HUES48 (cell line): ENCODE data around the gene SNUPN.
"Not testable (repeated sequence)": the region's sequence is repeated elsewhere in the genome, so short reads cannot be mapped to it uniquely, and the experiment has no call there.

Source experiments
- H3K27ac ChIP-seq: one replicate; pipeline ENCODE4 v1.7.0; 2013; ENCODE audit warnings: low read depth, low read length, inconsistent platforms
- H3K27me3 ChIP-seq: 2 replicates; pipeline ENCODE4 v1.6.1; 2013; ENCODE audit warnings: mild to moderate bottlenecking, low read length; ENCODE audit not compliant: control insufficient read depth, insufficient read depth
- H3K36me3 ChIP-seq: 2 replicates; pipeline ENCODE4 v1.6.1; 2013; ENCODE audit warnings: low read length; ENCODE audit not compliant: control insufficient read depth, insufficient read depth
- H3K4me1 ChIP-seq: 2 replicates; pipeline ENCODE4 v1.6.1; 2013; ENCODE audit warnings: mild to moderate bottlenecking, low read length; ENCODE audit not compliant: control insufficient read depth, insufficient read depth
- H3K4me3 ChIP-seq: 2 replicates; pipeline ENCODE4 v1.5.1; 2013; ENCODE audit warnings: mild to moderate bottlenecking, low read depth, low read length
- H3K9ac ChIP-seq: 2 replicates; pipeline ENCODE4 v1.6.1; 2013; ENCODE audit warnings: mild to moderate bottlenecking, low read depth, low read length, moderate library complexity
- H3K9me3 ChIP-seq: 2 replicates; pipeline ENCODE4 v1.6.1; 2013; ENCODE audit warnings: low read length; ENCODE audit not compliant: control insufficient read depth, insufficient read depth

SNUPN gene

GRCh38 chr15:75641603-75642002, 16.1 kb upstream of the SNUPN start:
- Histone ChIP-seq H3K9me3 (no peaks in the 10 kb centered on the region), H3K27ac (no peak overlapping the region), H3K36me3 (no peaks in the 10 kb centered on the region; the same call in 1 of the 2 replicates), H3K4me3 (no peak overlapping the region), H3K4me1 (peaks cover 13% of the 10 kb centered on the region), H3K9ac (no peak overlapping the region), H3K27me3 (peaks cover 9% of the 10 kb centered on the region)

GRCh38 chr15:75641179-75641503, 15.6 kb upstream of the SNUPN start:
- peaks cover 13% of the 10 kb centered on the region for H3K4me1 ChIP-seq
- no peaks in the 10 kb centered on the region for H3K9me3 ChIP-seq
- no peak overlapping the region for H3K9ac ChIP-seq
- H3K27me3 ChIP-seq: peaks cover 4% of the 10 kb centered on the region
- no peaks in the 10 kb centered on the region; the same call in 1 of the 2 replicates for H3K36me3 ChIP-seq
- no peak overlapping the region for H3K27ac ChIP-seq
- H3K4me3 ChIP-seq: peak overlapping the region; percentile 88

- no peaks in the 10 kb centered on the region; the same call in 1 of the 2 replicates for H3K36me3 ChIP-seq
- H3K9me3 ChIP-seq: no peaks in the 10 kb centered on the region
- H3K27ac ChIP-seq: peak overlapping the region; percentile 98
- H3K4me3 ChIP-seq: peak overlapping the region; percentile 88
- H3K27me3 ChIP-seq: no peaks in the 10 kb centered on the region
- peak overlapping the region; percentile 74 for H3K9ac ChIP-seq
- peaks cover 13% of the 10 kb centered on the region for H3K4me1 ChIP-seq
Measured at GRCh38 chr15:75640483-75641178, 15.1 kb upstream of the SNUPN start.

- Histone ChIP-seq H3K9ac (peak within 1 kb of the TSS; percentile 96), H3K36me3 (no peaks in the 10 kb centered on the region; the same call in 1 of the 2 replicates), H3K27ac (peak within 1 kb of the TSS; percentile 98), H3K27me3 (no peaks in the 10 kb centered on the region), H3K9me3 (no peaks in the 10 kb centered on the region), H3K4me1 (peaks cover 13% of the 10 kb centered on the region), H3K4me3 (peak within 1 kb of the TSS; percentile 88)
Measured at GRCh38 chr15:75639709-75640482, 14.4 kb upstream of the SNUPN start, which contains the start of gene IMP3. Gene IMP3, minus strand, starts transcription at chr15:75640224. Its CDS starts 56 bp downstream, at chr15:75640168.

DNA sequence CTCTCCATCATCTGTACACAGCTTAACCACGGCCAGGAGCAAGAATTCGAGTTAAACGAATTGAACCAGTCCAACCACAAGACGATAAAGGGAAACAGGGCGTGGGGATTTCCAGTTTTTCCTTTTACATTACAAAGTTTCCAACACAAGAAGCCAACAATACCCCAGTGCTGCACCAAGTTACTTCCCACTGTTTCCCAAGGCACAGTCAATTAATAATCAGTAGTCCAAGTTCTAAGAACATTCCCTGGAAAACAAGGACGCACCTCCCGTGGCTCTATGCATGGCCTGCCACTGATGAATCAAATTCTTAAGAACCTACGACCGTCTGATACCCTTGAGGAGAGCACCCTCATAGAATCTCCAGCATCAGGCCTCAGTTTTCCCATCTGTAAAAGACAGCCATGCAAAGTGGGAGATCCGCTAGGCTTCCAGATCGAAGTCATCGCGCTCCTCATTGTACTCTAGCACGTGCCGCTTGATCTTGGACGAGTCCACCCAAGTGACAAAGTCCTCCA, 13.7 kb upstream of the SNUPN start:
- Histone ChIP-seq H3K36me3 (no peaks in the 10 kb centered on the region; the same call in 1 of the 2 replicates), H3K4me1 (peaks cover 17% of the 10 kb centered on the region), H3K27me3 (no peaks in the 10 kb centered on the region), H3K27ac (peak overlapping the region; percentile 98), H3K9me3 (no peaks in the 10 kb centered on the region), H3K9ac (peak overlapping the region; percentile 96), H3K4me3 (peak overlapping the region; percentile 88)

GRCh38 chr15:75637245-75638009, 11.9 kb upstream of the SNUPN start:
- Histone ChIP-seq H3K9me3 (no peaks in the 10 kb centered on the region), H3K9ac (no peak overlapping the region), H3K27ac (peak overlapping the region; percentile 50), H3K36me3 (no peaks in the 10 kb centered on the region; the same call in 1 of the 2 replicates), H3K4me1 (peaks cover 17% of the 10 kb centered on the region), H3K4me3 (0 out of 2 replicates have a peak overlapping the region, but pooled peaks have one; percentile 88), H3K27me3 (no peaks in the 10 kb centered on the region)

DNA sequence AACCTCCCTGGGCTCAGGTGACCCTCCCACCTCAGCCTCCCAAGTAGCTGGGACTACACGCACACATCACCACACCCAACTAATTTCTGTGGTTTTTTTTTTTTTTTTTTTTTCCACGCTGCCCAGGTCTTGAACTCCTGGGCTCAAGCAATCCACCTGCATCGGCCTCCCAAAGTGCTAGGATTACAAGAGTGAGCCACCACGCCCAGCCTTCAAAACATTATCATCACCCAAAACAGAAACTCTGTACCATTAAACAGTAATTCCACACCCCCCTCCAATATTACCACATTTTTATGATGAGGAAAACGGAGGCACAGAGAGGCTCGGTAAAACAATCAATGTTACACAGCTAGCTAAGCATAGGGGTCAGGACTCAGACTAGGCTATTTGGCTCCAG, 10.5 kb upstream of the SNUPN start:
- Histone ChIP-seq H3K9me3 (no peaks in the 10 kb centered on the region), H3K4me1 (peaks cover 17% of the 10 kb centered on the region), H3K27me3 (no peaks in the 10 kb centered on the region), H3K36me3 (no peaks in the 10 kb centered on the region; the same call in 1 of the 2 replicates), H3K4me3 (no peak overlapping the region), H3K9ac (no peak overlapping the region), H3K27ac (no peak overlapping the region)

DNA sequence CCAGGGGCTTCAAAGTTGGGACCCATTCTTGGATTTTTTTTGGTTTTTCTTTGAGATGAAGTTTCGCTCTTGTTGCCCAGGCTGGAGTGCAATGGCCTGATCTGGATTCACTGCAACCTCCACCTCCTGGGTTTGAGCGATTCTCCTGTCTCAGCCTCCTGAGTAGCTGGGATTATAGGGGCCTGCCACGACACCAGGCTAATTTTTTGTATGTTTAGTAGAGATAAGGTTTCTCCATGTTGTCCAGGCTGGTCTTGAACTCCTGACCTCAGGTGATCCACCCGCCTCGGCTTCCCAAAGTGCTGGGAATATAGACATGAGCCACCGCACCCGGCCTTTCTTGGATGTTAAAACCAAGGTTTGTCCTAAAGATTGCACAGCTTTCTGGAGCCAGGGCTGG, 8.4 kb upstream of the SNUPN start:
- H3K9ac ChIP-seq, H3K27ac ChIP-seq, H3K27me3 ChIP-seq, H3K36me3 ChIP-seq, H3K4me3 ChIP-seq, H3K9me3 ChIP-seq: not testable (repeated sequence)
- peaks cover 17% of the 10 kb centered on the region for H3K4me1 ChIP-seq

DNA sequence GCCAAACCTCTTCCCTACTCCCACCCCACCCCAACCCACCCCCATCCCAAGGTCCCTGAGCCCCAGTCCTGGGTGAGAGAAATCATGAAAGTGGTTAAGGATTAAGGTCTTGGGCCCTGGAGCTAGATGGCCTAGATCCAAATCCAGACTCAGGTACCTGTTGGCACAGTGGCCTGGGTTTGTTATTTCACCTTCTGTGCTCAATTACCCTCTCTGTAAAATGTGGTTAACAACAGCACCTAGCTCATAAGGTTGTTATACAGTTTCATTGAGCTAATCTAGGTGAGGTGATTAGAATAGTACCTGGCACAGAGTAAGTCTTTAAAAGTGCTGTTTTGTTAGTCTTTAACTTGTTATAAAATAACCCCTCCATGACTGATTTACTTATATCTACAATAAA, 6.4 kb upstream of the SNUPN start:
- no peaks in the 10 kb centered on the region for H3K9me3 ChIP-seq
- H3K4me3 ChIP-seq: no peak overlapping the region
- no peak overlapping the region for H3K9ac ChIP-seq
- no peaks in the 10 kb centered on the region for H3K36me3 ChIP-seq
- peaks cover 5% of the 10 kb centered on the region; the same call in 1 of the 2 replicates for H3K4me1 ChIP-seq
- H3K27ac ChIP-seq: no peak overlapping the region
- H3K27me3 ChIP-seq: no peaks in the 10 kb centered on the region

GRCh38 chr15:75622505-75622904, 3.0 kb downstream of the SNUPN start:
- H3K27ac ChIP-seq: no peak overlapping the region
- H3K4me3 ChIP-seq: no peak overlapping the region
- no peaks in the 10 kb centered on the region for H3K4me1 ChIP-seq
- no peaks in the 10 kb centered on the region for H3K9me3 ChIP-seq
- peaks cover 33% of the 10 kb centered on the region for H3K36me3 ChIP-seq
- H3K9ac ChIP-seq: no peak overlapping the region
- no peaks in the 10 kb centered on the region for H3K27me3 ChIP-seq
